Activated naive CD4-positive, alpha-beta T cell treated with anti-CD3 and anti-CD28 coated beads, Interleukin-2, amount 50 U/mL, for 16 hours (primary cell): ENCODE data around the gene NEK11.
A peak's percentile ranks its signal among the peaks of the same experiment; 100 is the strongest.
"Not testable (repeated sequence)": the region's sequence is repeated elsewhere in the genome, so short reads cannot be mapped to it uniquely, and the experiment has no call there.

Experiments used
- DNase-seq: peaks from one replicate; pipeline ENCODE4 v3.0.0-alpha.2; 2020

The NEK11 gene

GRCh38 chr3:131370935-131371687 is 344.4 kb downstream of the NEK11 start:
- no peak for DNase-seq

- no peak for DNase-seq
These were observed 345.0 kb downstream of the NEK11 start for GRCh38 chr3:131371688-131372066.

- no peak for DNase-seq
These were observed 348.1 kb downstream of the NEK11 start for GRCh38 chr3:131374741-131375140.

- DNase-seq, result not testable (repeated sequence)
These were observed 354.3 kb downstream of the NEK11 start for GRCh38 chr3:131380821-131381444.

GRCh38 chr3:131381445-131382291 is 355.0 kb downstream of the NEK11 start, which contains the start of gene NUDT16:
TSS of gene NUDT16 (plus strand) at chr3:131381774. CDS start at chr3:131381805, 31 bp downstream.
- peak; percentile 97 for DNase-seq

GRCh38 chr3:131386429-131387165 is 359.9 kb downstream of the NEK11 start:
- DNase-seq, result no peak

- DNase-seq, result no peak
These were observed 361.3 kb downstream of the NEK11 start for GRCh38 chr3:131387796-131388489.

GRCh38 chr3:131388490-131388799 is 361.8 kb downstream of the NEK11 start:
- DNase-seq, result no peak

GRCh38 chr3:131390331-131390730 is 363.7 kb downstream of the NEK11 start:
- no peak for DNase-seq

- DNase-seq, result no peak
These were observed 366.4 kb downstream of the NEK11 start for GRCh38 chr3:131393051-131393450.

- DNase-seq, result no peak
These were observed 367.2 kb downstream of the NEK11 start for GRCh38 chr3:131393868-131394267.

GRCh38 chr3:131394400-131394799 is 367.7 kb downstream of the NEK11 start:
- DNase-seq, result no peak

GRCh38 chr3:131396170-131396569 is 369.5 kb downstream of the NEK11 start:
- DNase-seq, result no peak

- DNase-seq, result no peak
These were observed 371.2 kb downstream of the NEK11 start for GRCh38 chr3:131397889-131398288.
